GM19468 (cell line): ENCODE results near the gene FHIT.
"Not testable (repeated sequence)": the region's sequence is repeated elsewhere in the genome, so short reads cannot be mapped to it uniquely, and the experiment has no call there.

Source experiments
- ATAC-seq: cut with Tn5 transposase; IDR thresholded peaks from one replicate; pipeline ENCODE4 v1.9.1; 2021; ENCODE audit warnings: mild to moderate bottlenecking, moderate library complexity, moderate number of reproducible peaks; ENCODE audit not compliant: unreplicated experiment; ENCODE audit errors: extremely low read depth

The FHIT gene

GRCh38 chr3:59817511-59817910 is 1433.7 kb downstream of the FHIT start:
- no peak for ATAC-seq

- no peak for ATAC-seq
Observed at GRCh38 chr3:59816312-59816711, 1434.9 kb downstream of the FHIT start.

GRCh38 chr3:59813148-59813538 is 1438.1 kb downstream of the FHIT start:
- no peak for ATAC-seq

GRCh38 chr3:59812237-59813147 is 1438.8 kb downstream of the FHIT start:
- no peak for ATAC-seq

GRCh38 chr3:59811160-59811559 is 1440.1 kb downstream of the FHIT start:
- ATAC-seq = no peak

GRCh38 chr3:59810606-59811005 is 1440.6 kb downstream of the FHIT start:
- no peak for ATAC-seq

- ATAC-seq = no peak
Observed at GRCh38 chr3:59809710-59810444, 1441.4 kb downstream of the FHIT start.

GRCh38 chr3:59809016-59809415 is 1442.2 kb downstream of the FHIT start:
- no peak for ATAC-seq

GRCh38 chr3:59808446-59808845 is 1442.8 kb downstream of the FHIT start:
- ATAC-seq = no peak

- ATAC-seq = no peak
Observed at GRCh38 chr3:59803268-59803667, 1448.0 kb downstream of the FHIT start.

- ATAC-seq = not testable (repeated sequence)
Observed at GRCh38 chr3:59802453-59802852, 1448.8 kb downstream of the FHIT start.

- no peak for ATAC-seq
Observed at GRCh38 chr3:59802045-59802444, 1449.2 kb downstream of the FHIT start.

- ATAC-seq = no peak
Observed at GRCh38 chr3:59800481-59800880, 1450.8 kb downstream of the FHIT start.

- no peak for ATAC-seq
Observed at GRCh38 chr3:59798372-59799086, 1452.7 kb downstream of the FHIT start.

- ATAC-seq = no peak
Observed at GRCh38 chr3:59797533-59797932, 1453.7 kb downstream of the FHIT start.

GRCh38 chr3:59796456-59796855 is 1454.8 kb downstream of the FHIT start:
- no peak for ATAC-seq

GRCh38 chr3:59795756-59796155 is 1455.5 kb downstream of the FHIT start:
- no peak for ATAC-seq

- ATAC-seq = no peak
Observed at GRCh38 chr3:59793976-59794375, 1457.3 kb downstream of the FHIT start.

GRCh38 chr3:59791774-59792308 is 1459.4 kb downstream of the FHIT start:
- no peak for ATAC-seq

GRCh38 chr3:59790241-59790640 is 1461.0 kb downstream of the FHIT start:
- ATAC-seq = no peak
